Measurements from ENCODE around the gene RASSF7. TPM values are rescaled to one million over a fixed set of nuclear protein-coding genes. Genes with fewer than 3 reads are reported as not detected.

RASSF7 gene
- total and polyA plus RNA-seq, 2 donors (not counting 3 experiments of a cell fraction or from before 2014, with no cell fraction given): 14.1 to 19.9 TPM

DNA sequence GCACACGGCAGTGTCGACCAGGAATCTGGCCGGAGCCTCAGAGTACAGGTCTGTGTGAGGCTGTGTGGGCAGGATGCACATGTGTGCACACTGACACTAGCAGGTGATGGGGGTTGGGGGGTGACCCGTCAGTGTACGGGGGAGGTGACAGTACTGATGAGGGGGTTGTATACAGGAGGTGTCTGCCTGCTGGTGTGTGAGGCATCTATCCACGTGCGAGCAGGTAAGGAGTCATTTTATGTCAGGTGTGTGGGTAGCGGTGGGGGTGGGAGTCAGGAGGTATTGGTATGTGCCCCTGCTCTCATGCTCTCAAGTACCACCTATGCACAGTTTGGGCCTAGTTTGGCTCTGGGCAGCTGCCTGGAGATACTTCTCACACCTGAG lies 11.0 kb downstream of the RASSF7 start:
- no peak overlapping the region for H3K27ac ChIP-seq (ENCODE audit: insufficient read depth, low read depth, low read length)
- H3K4me2 ChIP-seq (ENCODE audit: insufficient read depth, low read length): no peak overlapping the region
- TF ChIP-seq POLR2AphosphoS5 (IDR thresholded peaks at IDR 0.05; ENCODE audit: insufficient read depth, low read depth, low read length) (no peak), POLR2A (IDR thresholded peaks at IDR 0.05; ENCODE audit: low read depth, low read length) (no peak), EZH2 (IDR thresholded peaks at IDR 0.05; ENCODE audit: borderline replicate concordance, low read depth, low read length, severe bottlenecking) (no peak), MYC (IDR thresholded peaks at IDR 0.05; ENCODE audit: low read depth, low read length) (no peak), FOS (IDR thresholded peaks at IDR 0.05; ENCODE audit: borderline replicate concordance, insufficient read depth, low read length) (no peak), GATA2 (IDR thresholded peaks at IDR 0.05; ENCODE audit: insufficient read depth, insufficient read length, low read depth, low read length) (no peak), CTCF (IDR thresholded peaks at IDR 0.05; ENCODE audit: extremely low read depth in 1 of 2, insufficient read depth in 1 of 2, low read depth in 1 of 2, low read length in 2 of 2) (no peak), JUN (IDR thresholded peaks at IDR 0.05; ENCODE audit: borderline replicate concordance, insufficient read depth, insufficient read length, low read depth) (no peak)
- TF ChIP-seq, protein P1, sequence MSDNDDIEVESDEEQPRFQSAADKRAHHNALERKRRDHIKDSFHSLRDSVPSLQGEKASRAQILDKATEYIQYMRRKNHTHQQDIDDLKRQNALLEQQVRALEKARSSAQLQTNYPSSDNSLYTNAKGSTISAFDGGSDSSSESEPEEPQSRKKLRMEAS (IDR thresholded peaks at IDR 0.05; ENCODE audit: insufficient read depth, insufficient read length): no peak
- dilution Hi-C loops (cut with MboI; ENCODE audit: extremely low pct_ligation_motif_present, low sequenced_read_pairs): no loop called here
- peaks cover 3% of the 10 kb centered on the region for H3K79me2 ChIP-seq (ENCODE audit: control insufficient read depth, insufficient read depth, low read length)
- no peaks in the 10 kb centered on the region for H4K20me1 ChIP-seq (replicated peaks; ENCODE audit: control insufficient read depth, extremely low read depth, insufficient read depth, low read length)
- peaks cover 8 to 10% of the 10 kb centered on the region in 2 experiments for H3K27me3 ChIP-seq (ENCODE audit: control insufficient read depth in 2 of 2, insufficient read depth in 2 of 2, low read length in 2 of 2)
- no peaks in the 10 kb centered on the region for H3K9me3 ChIP-seq (replicated peaks; ENCODE audit: control insufficient read depth, insufficient read depth, low read length)
- H3K9me1 ChIP-seq (replicated peaks; ENCODE audit: control insufficient read depth, extremely low read depth, insufficient read depth, low read length): no peaks in the 10 kb centered on the region
- DNase-seq (ENCODE audit: low read depth, low spot score) (no peak), FAIRE-seq (no peak)
- H3K36me3 ChIP-seq (ENCODE audit: control insufficient read depth in 2 of 2, extremely low read depth in 1 of 2, insufficient read depth in 2 of 2, low read length in 2 of 2): no peaks in the 10 kb centered on the region
- H3K9ac ChIP-seq (replicated peaks; ENCODE audit: extremely low read depth, insufficient read depth, low read length): no peak overlapping the region
- H2AFZ ChIP-seq (ENCODE audit: low read depth, low read length): no peak overlapping the region
- no peak overlapping the region for H3K4me3 ChIP-seq (replicated peaks in 1 of 3; ENCODE audit: insufficient read depth in 1 of 3, low read depth in 1 of 3, low read length in 3 of 3)
- ChIA-PET POLR2A (interaction anchor here (1.1 kb wide), 1 partner anchor 16 kb away, joined by 3 read pairs; no protein-coding TSS in a partner anchor), CTCF (no interaction called here)
- BruUV-seq (replicated peaks): no TSS peak
- H3K4me1 ChIP-seq (ENCODE audit: control insufficient read depth, extremely low read depth, insufficient read depth, low read length): peaks cover 11% of the 10 kb centered on the region
- intact Hi-C loops (cut with micrococcal nuclease): no loop called here
